ENCODE data around the gene BDNF.

GRCh38 chr11:27681664-27682063 lies 18.6 kb downstream of the BDNF start:
- TF ChIP-seq CTCF (conservative IDR thresholded peaks at IDR 0.05): no peak
- TF ChIP-seq ZFX (IDR thresholded peaks at IDR 0.05): no peak

Measured in C4-2B (cell line).